Measurements from ENCODE around the gene ZNF281. TPM values are rescaled to one million over a fixed set of nuclear protein-coding genes. Genes with fewer than 3 reads are reported as not detected.
A peak's percentile ranks its signal among the peaks of the same experiment; 100 is the strongest.

Gene ZNF281
- total RNA-seq, 1 donor from 2014 or later, result 36.2 TPM

DNA sequence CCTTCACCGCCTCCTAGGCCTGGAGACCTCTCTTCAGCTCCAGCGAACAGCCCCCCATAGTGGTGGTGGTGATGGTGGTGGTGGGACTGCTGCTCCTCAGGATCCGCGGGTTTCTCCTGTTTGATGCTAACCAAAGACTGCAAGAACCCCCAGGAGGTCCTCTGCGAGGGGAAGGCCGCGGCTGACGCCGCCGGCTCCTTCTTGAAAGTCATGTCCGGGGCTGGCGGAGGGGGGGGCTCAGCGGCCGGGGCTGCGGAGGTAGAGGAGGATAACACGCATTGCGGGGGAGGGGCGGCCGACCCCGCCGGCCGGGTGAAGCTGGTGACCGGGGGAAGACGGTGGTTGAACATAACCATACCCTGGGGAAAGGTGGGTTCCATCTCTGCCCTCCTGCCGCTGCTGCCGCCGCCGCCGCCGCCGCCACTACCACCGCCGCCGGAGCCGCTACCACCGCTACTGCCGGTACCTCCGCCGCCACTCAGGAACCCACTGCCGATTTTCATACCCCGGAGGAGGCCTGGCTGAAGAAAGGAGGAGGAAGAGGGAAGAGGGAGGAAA is 554 bp downstream of the ZNF281 start:
- FAIRE-seq, result no peak
- H3K4me1 Mint-ChIP-seq (ENCODE audit: low read depth, unreplicated experiment), result peaks cover 38% of the 10 kb centered on the region
- Histone ChIP-seq H3K27ac (ENCODE audit: low read depth, low read length) (peak overlapping the region; percentile 91), H3K4me2 (ENCODE audit: low read length) (peak overlapping the region; percentile 95), H3K9me3 (ENCODE audit: insufficient read depth, low read depth, low read length) (no peaks in the 10 kb centered on the region), H3K79me2 (ENCODE audit: insufficient read depth, low read length) (peaks cover 55% of the 10 kb centered on the region), H3K36me3 (ENCODE audit: insufficient read depth, low read length) (peaks cover 36% of the 10 kb centered on the region), H4K20me1 (ENCODE audit: insufficient read depth, low read length) (peaks cover 44% of the 10 kb centered on the region), H3K4me1 (ENCODE audit: insufficient read depth, low read length) (peaks cover 26% of the 10 kb centered on the region), H2AFZ (ENCODE audit: low read depth, low read length) (peak overlapping the region; percentile 75), H3K27me3 (ENCODE audit: insufficient read depth, low read length) (no peaks in the 10 kb centered on the region), H3K4me3 (ENCODE audit: insufficient read depth, low read depth, low read length) (peak overlapping the region; percentile 76), H3K9ac (ENCODE audit: low read length) (peak overlapping the region; percentile 95)
- TF ChIP-seq EZH2 (IDR thresholded peaks at IDR 0.05; ENCODE audit: insufficient read depth, low read length), result no peak
- DNase-seq (ENCODE audit: low read depth), result peak; percentile 35
- H3K36me3 Mint-ChIP-seq (ENCODE audit: low read depth, unreplicated experiment), result peaks cover 22% of the 10 kb centered on the region
- no peaks in the 10 kb centered on the region for H3K9me3 Mint-ChIP-seq (ENCODE audit: unreplicated experiment)
- H3K4me3 Mint-ChIP-seq (ENCODE audit: unreplicated experiment), result peak overlapping the region; percentile 92
- peak overlapping the region; percentile 95 for H3K27ac Mint-ChIP-seq (ENCODE audit: unreplicated experiment)
- no peaks in the 10 kb centered on the region for H3K27me3 Mint-ChIP-seq (ENCODE audit: low read depth, unreplicated experiment)

DNA sequence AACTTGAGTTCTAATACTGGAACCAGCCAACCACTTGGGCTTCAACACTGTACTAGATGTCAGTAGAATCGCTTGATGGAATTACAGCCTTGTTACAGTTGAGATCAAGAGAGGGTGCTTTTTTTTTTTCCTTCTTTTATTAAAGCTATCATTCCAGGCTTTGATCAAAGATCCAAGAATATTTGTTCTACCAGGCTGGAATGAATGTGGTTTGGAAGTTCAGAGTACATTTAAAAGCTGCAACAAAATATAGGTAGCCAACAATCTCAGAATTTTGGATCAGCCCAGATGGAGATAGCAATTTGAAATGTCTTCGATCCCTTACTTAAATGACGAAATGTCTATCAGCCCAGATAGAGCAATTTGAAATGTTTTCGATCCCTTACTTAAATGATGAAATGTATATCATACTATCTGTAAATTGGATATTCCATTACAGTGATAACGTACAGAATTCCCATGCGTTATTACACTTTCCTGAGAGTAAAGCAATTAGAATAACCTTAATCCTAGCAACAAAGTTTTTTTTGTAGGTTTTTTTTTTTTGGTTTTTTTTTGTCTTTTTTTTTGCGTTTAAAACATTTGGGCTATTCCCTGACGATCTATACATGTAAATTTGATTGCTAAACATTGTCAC is 3.6 kb downstream of the ZNF281 start:
- Histone ChIP-seq H3K9ac (ENCODE audit: low read length) (no peak overlapping the region), H3K4me1 (ENCODE audit: insufficient read depth, low read length) (peaks cover 26% of the 10 kb centered on the region), H3K36me3 (ENCODE audit: insufficient read depth, low read length) (peaks cover 46% of the 10 kb centered on the region), H4K20me1 (ENCODE audit: insufficient read depth, low read length) (peaks cover 50% of the 10 kb centered on the region), H3K79me2 (ENCODE audit: insufficient read depth, low read length) (peaks cover 84% of the 10 kb centered on the region), H3K4me2 (ENCODE audit: low read length) (peak overlapping the region; percentile 95), H2AFZ (ENCODE audit: low read depth, low read length) (no peak overlapping the region), H3K27ac (ENCODE audit: low read depth, low read length) (no peak overlapping the region), H3K4me3 (ENCODE audit: insufficient read depth, low read depth, low read length) (peak overlapping the region; percentile 44), H3K27me3 (ENCODE audit: insufficient read depth, low read length) (no peaks in the 10 kb centered on the region), H3K9me3 (ENCODE audit: insufficient read depth, low read depth, low read length) (no peaks in the 10 kb centered on the region)
- DNase-seq (ENCODE audit: low read depth), result peak; percentile 10
- no peak for TF ChIP-seq EZH2 (IDR thresholded peaks at IDR 0.05; ENCODE audit: insufficient read depth, low read length)
- TF ChIP-seq, protein P1, sequence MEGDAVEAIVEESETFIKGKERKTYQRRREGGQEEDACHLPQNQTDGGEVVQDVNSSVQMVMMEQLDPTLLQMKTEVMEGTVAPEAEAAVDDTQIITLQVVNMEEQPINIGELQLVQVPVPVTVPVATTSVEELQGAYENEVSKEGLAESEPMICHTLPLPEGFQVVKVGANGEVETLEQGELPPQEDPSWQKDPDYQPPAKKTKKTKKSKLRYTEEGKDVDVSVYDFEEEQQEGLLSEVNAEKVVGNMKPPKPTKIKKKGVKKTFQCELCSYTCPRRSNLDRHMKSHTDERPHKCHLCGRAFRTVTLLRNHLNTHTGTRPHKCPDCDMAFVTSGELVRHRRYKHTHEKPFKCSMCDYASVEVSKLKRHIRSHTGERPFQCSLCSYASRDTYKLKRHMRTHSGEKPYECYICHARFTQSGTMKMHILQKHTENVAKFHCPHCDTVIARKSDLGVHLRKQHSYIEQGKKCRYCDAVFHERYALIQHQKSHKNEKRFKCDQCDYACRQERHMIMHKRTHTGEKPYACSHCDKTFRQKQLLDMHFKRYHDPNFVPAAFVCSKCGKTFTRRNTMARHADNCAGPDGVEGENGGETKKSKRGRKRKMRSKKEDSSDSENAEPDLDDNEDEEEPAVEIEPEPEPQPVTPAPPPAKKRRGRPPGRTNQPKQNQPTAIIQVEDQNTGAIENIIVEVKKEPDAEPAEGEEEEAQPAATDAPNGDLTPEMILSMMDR (IDR thresholded peaks at IDR 0.05; ENCODE audit: insufficient read depth, low read depth, low read length), result no peak
- Mint-ChIP-seq H3K9me3 (ENCODE audit: unreplicated experiment) (no peaks in the 10 kb centered on the region), H3K4me1 (ENCODE audit: low read depth, unreplicated experiment) (peaks cover 52% of the 10 kb centered on the region), H3K4me3 (ENCODE audit: unreplicated experiment) (peak overlapping the region; percentile 81), H3K27me3 (ENCODE audit: low read depth, unreplicated experiment) (no peaks in the 10 kb centered on the region), H3K36me3 (ENCODE audit: low read depth, unreplicated experiment) (peaks cover 31% of the 10 kb centered on the region), H3K27ac (ENCODE audit: unreplicated experiment) (no peak overlapping the region)
- FAIRE-seq, result no peak

DNA sequence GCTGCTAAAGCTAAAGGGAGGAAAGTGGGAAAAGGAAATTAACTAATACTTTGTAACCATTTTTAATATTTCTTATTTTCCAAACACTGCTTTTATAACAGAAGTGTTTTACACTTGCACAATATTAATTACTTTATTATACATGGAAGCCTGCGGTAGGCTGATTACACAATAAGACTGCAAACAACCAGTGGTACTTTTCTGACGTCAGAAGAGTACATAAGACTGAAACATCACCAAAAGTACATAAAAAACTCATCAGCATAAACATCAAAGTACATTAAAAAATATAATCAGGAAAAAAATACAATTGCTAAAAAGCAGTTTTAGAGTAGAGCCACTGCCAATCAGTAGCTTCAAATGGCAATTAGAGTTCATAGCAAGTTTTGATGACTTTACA is 4.6 kb downstream of the ZNF281 start:
- Histone ChIP-seq H3K9ac (ENCODE audit: low read length) (no peak overlapping the region), H4K20me1 (ENCODE audit: insufficient read depth, low read length) (peaks cover 53% of the 10 kb centered on the region), H3K9me3 (ENCODE audit: insufficient read depth, low read depth, low read length) (no peaks in the 10 kb centered on the region), H3K27me3 (ENCODE audit: insufficient read depth, low read length) (no peaks in the 10 kb centered on the region), H3K27ac (ENCODE audit: low read depth, low read length) (no peak overlapping the region), H3K36me3 (ENCODE audit: insufficient read depth, low read length) (peaks cover 46% of the 10 kb centered on the region), H3K4me3 (ENCODE audit: insufficient read depth, low read depth, low read length) (peak overlapping the region; percentile 44), H3K79me2 (ENCODE audit: insufficient read depth, low read length) (peaks cover 93% of the 10 kb centered on the region), H3K4me1 (ENCODE audit: insufficient read depth, low read length) (peaks cover 21% of the 10 kb centered on the region), H2AFZ (ENCODE audit: low read depth, low read length) (no peak overlapping the region), H3K4me2 (ENCODE audit: low read length) (peak overlapping the region; percentile 95)
- Mint-ChIP-seq H3K9me3 (ENCODE audit: unreplicated experiment) (no peaks in the 10 kb centered on the region), H3K4me1 (ENCODE audit: low read depth, unreplicated experiment) (peaks cover 45% of the 10 kb centered on the region), H3K36me3 (ENCODE audit: low read depth, unreplicated experiment) (peaks cover 31% of the 10 kb centered on the region), H3K27ac (ENCODE audit: unreplicated experiment) (no peak overlapping the region), H3K27me3 (ENCODE audit: low read depth, unreplicated experiment) (no peaks in the 10 kb centered on the region), H3K4me3 (ENCODE audit: unreplicated experiment) (peak overlapping the region; percentile 81)
- no peak for TF ChIP-seq EZH2 (IDR thresholded peaks at IDR 0.05; ENCODE audit: insufficient read depth, low read length)
- TF ChIP-seq, protein P1 (IDR thresholded peaks at IDR 0.05; ENCODE audit: insufficient read depth, low read depth, low read length), result no peak
- FAIRE-seq, result no peak
- DNase-seq (ENCODE audit: low read depth), result no peak
